ENCODE data around the gene THAP12. TPM values are rescaled to one million over a fixed set of nuclear protein-coding genes. Genes with fewer than 3 reads are reported as not detected.

Gene THAP12
- total and polyA plus RNA-seq, 2 donors from 2014 or later, result 19.5 to 39.3 TPM

- H3K9ac ChIP-seq (ENCODE audit: low read length in 3 of 3), result no peak overlapping the region
- TF ChIP-seq CTCF (IDR thresholded peaks at IDR 0.05; ENCODE audit: borderline replicate concordance, extremely low read depth, insufficient read depth), result no peak
- peaks cover 0 to 1% (median 0%) of the 10 kb centered on the region in 3 donors for H3K9me3 ChIP-seq (ENCODE audit: control insufficient read depth in 2 of 3, insufficient read depth in 1 of 3, low read length in 3 of 3)
- intact Hi-C loops (cut with DNase I), result no loop called here
- H3K27ac ChIP-seq (ENCODE audit: low read depth in 2 of 2, low read length in 2 of 2), result no peak overlapping the region
- H3K27me3 ChIP-seq (ENCODE audit: control insufficient read depth, insufficient read depth, low read length), result no peaks in the 10 kb centered on the region
- H3K4me3 ChIP-seq (ENCODE audit: low read length in 3 of 3), result no peak overlapping the region
- FAIRE-seq (no peak), DNase-seq (no peak)
- H3K4me1 ChIP-seq (ENCODE audit: control insufficient read depth in 2 of 3, insufficient read depth in 2 of 3, low read depth in 1 of 3, low read length in 3 of 3), result no peaks in the 10 kb centered on the region
- peaks cover 10 to 16% (median 16%) of the 10 kb centered on the region in 3 donors for H3K36me3 ChIP-seq (ENCODE audit: control insufficient read depth in 2 of 3, insufficient read depth in 3 of 3, low read length in 3 of 3)
Measured at GRCh38 chr11:76355172-76355571, 25.8 kb downstream of the THAP12 start.

GRCh38 chr11:76348348-76348747 lies 32.6 kb downstream of the THAP12 start:
- Histone ChIP-seq H3K9ac (ENCODE audit: low read length in 3 of 3) (no peak overlapping the region), H3K27me3 (ENCODE audit: control insufficient read depth, insufficient read depth, low read length) (no peaks in the 10 kb centered on the region), H3K4me3 (ENCODE audit: low read length in 3 of 3) (no peak overlapping the region), H3K27ac (ENCODE audit: low read depth in 2 of 2, low read length in 2 of 2) (no peak overlapping the region), H3K9me3 (ENCODE audit: control insufficient read depth in 2 of 3, insufficient read depth in 1 of 3, low read length in 3 of 3) (no peaks in the 10 kb centered on the region), H3K4me1 (ENCODE audit: control insufficient read depth in 2 of 3, insufficient read depth in 2 of 3, low read depth in 1 of 3, low read length in 3 of 3) (peaks cover 0 to 2% (median 0%) of the 10 kb centered on the region in 3 donors), H3K36me3 (ENCODE audit: control insufficient read depth in 2 of 3, insufficient read depth in 3 of 3, low read length in 3 of 3) (no peaks in the 10 kb centered on the region)
- FAIRE-seq (no peak), DNase-seq (no peak)
- intact Hi-C loops (cut with DNase I), result no loop called here
- TF ChIP-seq CTCF (IDR thresholded peaks at IDR 0.05; ENCODE audit: borderline replicate concordance, extremely low read depth, insufficient read depth), result no peak

DNA sequence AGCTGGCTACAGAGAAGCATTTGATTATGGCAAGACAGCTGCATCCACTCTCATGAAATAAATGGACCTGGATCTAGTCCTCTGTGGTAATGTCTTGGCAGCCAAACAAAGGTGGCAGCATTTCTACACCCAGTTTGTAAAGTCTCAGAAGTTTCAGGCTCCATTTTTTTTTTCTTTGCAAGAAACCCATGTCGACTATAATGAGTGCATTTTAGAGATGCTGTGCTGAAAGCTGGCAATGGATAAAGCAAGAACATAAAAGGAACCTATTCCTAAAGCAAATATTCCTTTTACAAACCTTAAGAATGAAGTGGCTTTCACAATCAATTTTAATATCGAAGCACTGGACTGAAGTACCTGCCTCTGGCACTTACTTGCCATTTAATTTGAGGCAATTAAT lies 33.5 kb downstream of the THAP12 start:
- no peak overlapping the region for H3K4me3 ChIP-seq (ENCODE audit: low read length in 3 of 3)
- FAIRE-seq, result no peak

More for the DNA sequence above, 33.5 kb downstream of the THAP12 start:
- H3K27ac ChIP-seq (ENCODE audit: low read depth in 2 of 2, low read length in 2 of 2), result no peak overlapping the region
- no peaks in the 10 kb centered on the region for H3K27me3 ChIP-seq (ENCODE audit: control insufficient read depth, insufficient read depth, low read length)
- intact Hi-C loops (cut with DNase I), result no loop called here
- TF ChIP-seq CTCF (IDR thresholded peaks at IDR 0.05; ENCODE audit: borderline replicate concordance, extremely low read depth, insufficient read depth), result no peak
- no peaks in the 10 kb centered on the region for H3K36me3 ChIP-seq (ENCODE audit: control insufficient read depth in 2 of 3, insufficient read depth in 3 of 3, low read length in 3 of 3)
- peak in 2 of 5 donors; percentile 32 to 57 for DNase-seq
- no peaks in the 10 kb centered on the region for H3K9me3 ChIP-seq (ENCODE audit: control insufficient read depth in 2 of 3, insufficient read depth in 1 of 3, low read length in 3 of 3)
- peaks cover 0 to 2% (median 0%) of the 10 kb centered on the region in 3 donors for H3K4me1 ChIP-seq (ENCODE audit: control insufficient read depth in 2 of 3, insufficient read depth in 2 of 3, low read depth in 1 of 3, low read length in 3 of 3)
- no peak overlapping the region for H3K9ac ChIP-seq (ENCODE audit: low read length in 3 of 3)

Data from kidney (tissue), 14 donors.